Stimulated activated naive CD8-positive, alpha-beta T cell treated with anti-CD3 and anti-CD28 coated beads, Interleukin-15, Interleukin-2, amounts not matched to agents 100 U/mL and 50 U/mL, for 24 hours (primary cell): Measurements from ENCODE around the gene REEP1.
A peak's percentile ranks its signal among the peaks of the same experiment; 100 is the strongest.
"Not testable (repeated sequence)": the region's sequence is repeated elsewhere in the genome, so short reads cannot be mapped to it uniquely, and the experiment has no call there.

Source experiments
- ATAC-seq: fragments of 150-1000 bp; cut with Tn5 transposase; one replicate; pipeline ENCODE4 v1.10.0; 2021
- DNase-seq: peaks from one replicate; pipeline ENCODE4 v3.0.0; 2021

REEP1 gene

DNA sequence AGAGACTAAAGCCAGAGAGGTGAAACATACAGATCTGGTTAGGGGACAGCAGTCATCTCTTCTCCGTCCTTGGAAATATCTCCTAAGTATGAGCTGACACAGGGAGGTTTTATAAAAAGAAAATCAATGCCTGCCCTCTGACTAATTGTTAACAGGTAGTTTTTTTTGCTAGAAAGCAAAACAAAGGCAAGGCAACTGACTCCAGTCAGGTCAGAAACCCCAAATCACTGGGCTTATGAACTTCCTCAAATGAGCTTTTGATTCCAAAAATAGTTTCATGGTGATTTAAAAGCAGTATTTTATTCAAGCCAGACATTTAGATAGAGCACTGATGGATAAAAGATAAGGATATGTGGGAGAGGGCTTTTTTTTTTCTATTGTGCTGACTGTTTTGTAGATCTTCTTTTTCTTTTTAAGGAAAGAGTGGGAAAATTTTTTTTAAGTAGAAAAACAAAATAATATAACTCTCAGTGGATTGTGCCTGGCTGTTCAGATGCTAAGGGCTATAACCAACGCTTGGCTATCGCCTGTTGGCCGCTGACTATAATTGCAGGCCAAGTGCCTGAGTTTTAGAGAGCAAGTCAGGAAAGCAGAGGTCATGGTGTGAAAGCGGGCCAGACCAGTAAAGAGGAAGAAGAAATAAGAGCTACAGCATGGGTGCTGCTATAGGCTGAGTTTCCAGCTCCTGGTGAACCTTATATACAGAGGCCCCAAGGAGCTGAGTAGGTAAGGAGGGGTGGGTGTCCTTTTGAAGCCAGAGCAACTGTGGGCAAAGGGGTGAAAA lies 93.3 kb downstream of the REEP1 start:
- DNase-seq (no peak), ATAC-seq (no peak)

DNA sequence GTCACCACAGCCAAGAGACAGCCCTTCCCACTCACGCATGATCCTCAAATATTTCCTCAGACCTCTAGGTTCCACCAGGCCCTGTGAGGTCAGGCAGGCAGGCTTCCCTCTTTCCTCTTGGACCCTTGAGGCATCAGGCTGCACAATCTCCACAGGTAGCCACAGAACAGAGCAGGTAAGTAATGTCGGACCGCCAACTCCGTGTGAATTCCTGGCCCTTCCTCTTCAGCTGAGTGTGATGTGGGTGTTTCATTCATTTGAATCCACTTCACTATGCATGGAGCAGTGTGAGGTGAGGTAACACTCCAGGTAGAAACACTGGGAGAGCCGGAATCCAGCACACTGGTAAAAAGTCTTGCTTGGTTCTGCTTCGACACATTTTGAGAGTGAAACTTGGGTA lies 94.2 kb downstream of the REEP1 start:
- no peak for ATAC-seq
- no peak for DNase-seq

DNA sequence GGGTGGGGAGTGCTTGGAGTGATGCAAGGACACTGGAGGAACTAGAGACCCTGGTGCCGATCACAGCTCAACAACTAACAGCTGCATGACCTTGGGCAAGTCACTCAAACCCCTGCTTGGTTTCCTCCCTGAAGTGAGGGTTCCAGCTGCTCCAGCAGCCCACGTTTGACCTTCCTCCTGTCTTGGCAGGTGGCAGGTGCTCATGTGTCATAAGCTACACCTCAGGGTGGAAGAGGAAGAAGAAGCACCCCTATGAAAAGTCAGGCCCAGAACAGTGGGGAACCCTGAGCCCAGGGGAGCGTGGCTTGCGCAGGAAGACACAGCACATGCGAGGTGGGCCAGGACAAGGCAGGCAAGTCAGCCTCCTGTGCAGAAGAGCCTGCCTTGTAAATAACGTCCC lies 95.8 kb downstream of the REEP1 start:
- ATAC-seq (no peak), DNase-seq (no peak)

DNA sequence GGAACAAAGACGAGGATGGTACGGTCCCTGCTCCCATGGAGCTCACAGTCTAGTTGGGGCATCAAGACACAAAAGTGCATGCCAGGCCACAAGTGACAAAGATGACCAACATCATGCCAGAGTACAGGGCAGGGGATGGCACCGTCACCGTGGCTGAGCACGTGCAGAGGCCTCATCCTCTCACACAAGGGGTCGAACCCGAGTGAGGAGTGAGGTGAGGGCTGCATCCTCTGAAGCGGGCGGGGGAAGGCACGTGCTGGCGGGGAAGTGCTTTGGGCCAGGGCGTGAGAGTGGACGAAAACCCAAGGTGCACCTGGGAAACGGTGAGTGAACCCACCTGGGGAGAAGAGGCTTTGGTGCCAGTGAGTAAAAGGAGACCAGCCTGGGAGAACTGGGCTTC lies 97.2 kb downstream of the REEP1 start:
- no peak for DNase-seq
- no peak for ATAC-seq

DNA sequence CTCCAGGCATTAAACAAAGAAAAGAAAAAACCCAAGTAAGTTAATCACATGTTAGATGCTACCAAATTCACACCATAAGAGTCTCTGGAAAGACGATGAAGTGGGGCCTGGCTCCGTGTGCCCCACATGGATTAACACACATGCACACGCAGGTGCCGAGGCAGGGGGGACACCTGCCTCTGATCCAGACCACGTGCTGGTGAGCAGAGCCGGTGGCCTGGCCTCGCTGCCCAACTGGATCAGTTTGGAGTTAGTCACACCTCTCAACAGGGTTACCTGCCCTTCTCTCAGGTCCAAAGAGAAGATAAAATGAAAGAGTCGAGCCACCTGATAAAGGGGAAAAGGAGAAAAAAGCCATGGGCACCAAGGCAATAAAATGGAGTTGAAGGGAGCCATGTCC lies 97.7 kb downstream of the REEP1 start:
- DNase-seq (no peak), ATAC-seq (no peak)

DNA sequence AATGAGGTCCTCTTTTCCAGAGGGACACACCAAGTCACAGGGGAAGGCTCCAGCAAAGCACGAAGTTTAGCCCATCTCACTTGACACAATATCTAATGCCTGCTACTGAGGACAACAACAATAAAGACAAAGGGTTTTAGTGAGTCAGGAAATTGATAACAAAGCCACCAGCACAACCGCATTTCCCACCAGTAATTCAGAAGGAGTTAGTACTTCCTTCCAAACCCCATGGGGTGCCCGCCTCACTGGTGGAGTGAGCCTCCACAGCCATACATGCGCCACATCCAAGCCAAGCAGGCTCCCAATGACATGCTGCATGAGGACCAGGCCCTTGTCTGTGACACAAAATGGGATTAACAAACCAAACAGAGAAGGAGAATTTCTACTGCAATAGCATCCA lies 98.1 kb downstream of the REEP1 start:
- ATAC-seq (no peak), DNase-seq (no peak)

DNA sequence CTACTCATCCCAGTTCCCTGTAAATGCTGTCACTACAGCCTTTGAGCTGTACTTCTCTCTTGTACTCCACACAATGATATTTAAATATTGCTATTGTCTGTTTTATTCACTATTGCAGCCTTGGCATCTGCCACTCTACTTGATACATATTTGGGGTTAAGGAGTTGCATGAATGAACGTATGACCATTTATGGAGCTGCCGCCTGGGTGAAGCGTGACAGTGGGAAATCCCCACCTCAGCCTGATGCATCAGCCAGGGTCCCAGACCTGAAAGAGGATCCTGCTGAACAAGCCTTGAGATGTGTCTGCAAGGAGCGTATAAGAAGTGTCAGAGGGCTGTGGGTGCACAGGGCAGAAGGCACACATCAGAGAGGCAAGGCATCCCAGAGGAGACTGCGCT lies 99.1 kb downstream of the REEP1 start:
- DNase-seq, result peak; percentile 61
- ATAC-seq, result peak; percentile 87

DNA sequence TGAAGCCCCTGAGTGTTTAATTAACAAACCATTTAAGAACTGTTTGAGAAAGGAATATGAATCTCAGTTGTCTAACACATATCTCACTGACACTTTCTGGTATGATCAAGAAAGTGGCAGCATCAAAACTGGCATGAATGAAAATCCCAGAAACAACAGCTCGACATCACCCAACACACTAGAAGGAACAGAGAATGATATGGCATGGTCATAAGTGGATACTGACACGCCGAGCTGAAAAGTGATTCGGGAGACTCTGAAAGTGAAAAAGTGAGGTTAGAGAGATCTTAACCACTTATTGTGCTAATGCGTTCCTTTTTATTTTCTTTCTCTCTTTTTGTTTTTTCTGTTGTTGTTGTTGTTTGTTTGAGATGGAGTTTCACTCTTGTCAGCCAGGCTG lies 100.3 kb downstream of the REEP1 start:
- DNase-seq (no peak), ATAC-seq (no peak)

DNA sequence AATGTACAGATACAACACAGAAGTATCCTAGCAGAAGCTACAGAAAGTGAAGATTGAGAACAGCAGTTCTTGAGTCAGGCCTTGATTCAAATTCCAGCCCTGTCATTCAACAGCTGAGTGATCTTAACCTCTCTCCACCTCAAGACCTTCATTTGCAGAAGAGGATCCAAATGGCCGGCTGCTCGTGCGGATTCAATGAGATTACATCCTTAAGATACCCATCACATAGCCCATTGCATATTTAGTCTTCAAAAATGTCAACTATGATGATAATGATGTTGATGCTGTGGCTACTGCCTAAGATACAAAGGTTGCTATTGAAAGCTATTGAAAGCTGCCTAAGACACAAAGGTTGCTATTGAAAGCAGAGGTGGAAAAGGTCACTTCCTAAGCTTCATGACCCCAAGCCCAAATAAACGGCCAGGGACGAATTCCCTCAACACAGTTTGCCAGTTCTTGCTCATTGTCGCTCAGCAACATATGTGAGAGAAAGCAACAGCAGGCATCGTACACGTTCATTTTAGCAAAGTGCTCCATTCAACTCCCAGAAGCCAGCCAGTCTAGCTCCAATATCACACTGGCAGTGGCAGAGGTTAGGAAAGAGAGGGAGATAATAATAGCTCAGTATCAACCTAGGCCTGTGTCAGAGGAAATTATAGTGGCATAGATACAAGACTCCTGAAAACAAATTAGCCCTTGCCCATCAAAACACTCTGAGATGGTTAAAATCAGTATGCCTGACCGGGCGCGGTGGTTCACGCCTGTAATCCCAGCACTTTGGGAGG lies 102.0 kb downstream of the REEP1 start:
- no peak for DNase-seq
- no peak for ATAC-seq

DNA sequence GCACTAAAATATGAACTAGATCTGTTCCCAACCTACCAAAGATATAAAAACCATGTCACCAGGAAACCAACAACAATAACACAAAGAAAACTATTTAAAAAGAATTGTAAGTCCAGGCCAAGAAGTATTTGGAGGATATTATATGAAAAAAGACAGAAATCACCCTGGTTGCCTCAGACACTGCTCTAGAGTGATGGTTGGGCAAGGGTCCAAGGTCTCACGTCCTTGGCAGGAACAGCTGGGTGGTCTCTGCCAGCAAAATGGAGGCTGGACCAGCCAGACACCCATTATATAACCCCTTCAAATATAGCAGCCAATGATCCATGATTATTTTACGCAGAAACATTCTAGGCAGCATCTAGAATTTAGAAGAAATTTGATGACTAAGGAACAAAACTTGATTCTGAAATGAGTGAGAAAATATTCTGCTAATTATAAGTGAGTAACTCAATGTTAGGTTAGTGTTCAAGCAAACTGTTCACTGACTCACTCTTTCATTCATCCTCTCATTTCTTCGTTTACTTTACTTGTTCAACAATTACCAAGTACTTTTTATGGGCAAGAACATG lies 102.8 kb downstream of the REEP1 start:
- no peak for ATAC-seq
- no peak for DNase-seq

DNA sequence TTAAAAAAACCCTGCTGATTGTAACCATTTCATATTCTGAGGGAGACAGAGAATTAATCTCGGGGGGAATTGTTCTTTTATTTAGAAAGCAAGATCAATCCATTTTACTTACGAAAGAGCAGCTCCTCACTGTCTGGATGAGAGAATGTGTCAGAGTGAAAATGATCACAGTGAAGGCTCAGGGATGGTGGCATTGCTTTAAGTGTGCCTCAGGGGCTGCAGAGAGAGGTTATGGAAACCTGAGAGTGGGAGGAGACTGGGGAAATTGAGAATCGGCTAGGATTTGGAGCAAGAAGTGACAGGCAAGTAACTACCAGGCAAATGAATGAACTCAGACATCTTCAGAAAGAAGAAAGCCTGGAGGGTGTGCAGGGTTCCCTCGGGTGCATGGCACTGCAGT lies 104.0 kb downstream of the REEP1 start:
- ATAC-seq (no peak), DNase-seq (no peak)

DNA sequence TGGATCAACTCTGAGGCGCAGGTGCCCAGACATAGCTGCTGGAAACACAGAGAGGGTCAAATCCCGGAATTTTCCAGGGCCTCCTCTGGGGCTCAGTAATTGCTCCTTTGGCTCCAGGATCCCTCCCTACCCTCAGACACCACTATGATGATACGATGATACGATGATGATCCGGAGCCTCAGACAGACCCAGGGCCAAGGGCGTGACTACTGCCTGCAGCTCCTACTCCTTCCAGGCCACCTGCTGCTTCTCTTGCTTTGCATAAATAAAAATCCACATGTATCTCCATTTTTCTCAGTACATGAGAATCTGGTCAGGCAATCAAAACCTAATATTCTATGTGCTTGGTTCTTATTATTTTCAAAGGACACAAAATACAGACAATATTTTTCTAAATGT lies 104.5 kb downstream of the REEP1 start:
- DNase-seq (no peak), ATAC-seq (no peak)

DNA sequence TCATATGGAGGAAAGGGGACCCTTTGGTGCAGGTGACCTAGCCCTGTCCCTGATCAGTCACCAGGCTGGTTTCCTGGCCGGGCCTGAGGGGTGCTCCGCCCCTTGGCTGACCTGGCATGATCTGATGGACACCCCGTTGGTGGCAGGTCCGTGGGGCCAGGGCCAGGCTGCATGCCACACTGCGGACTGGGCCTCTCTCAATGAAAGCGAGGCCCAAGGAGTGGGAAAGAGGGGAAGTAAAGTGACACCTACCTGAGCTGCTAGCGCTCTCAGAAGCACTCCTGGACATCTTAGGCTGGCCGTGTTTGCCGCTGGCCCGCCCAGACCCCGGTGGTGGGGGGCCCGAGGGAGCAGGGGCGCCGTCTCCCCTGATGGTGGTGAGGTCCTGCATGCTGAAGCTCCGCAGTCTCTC lies 105.0 kb downstream of the REEP1 start:
- ATAC-seq (no peak), DNase-seq (no peak)

DNA sequence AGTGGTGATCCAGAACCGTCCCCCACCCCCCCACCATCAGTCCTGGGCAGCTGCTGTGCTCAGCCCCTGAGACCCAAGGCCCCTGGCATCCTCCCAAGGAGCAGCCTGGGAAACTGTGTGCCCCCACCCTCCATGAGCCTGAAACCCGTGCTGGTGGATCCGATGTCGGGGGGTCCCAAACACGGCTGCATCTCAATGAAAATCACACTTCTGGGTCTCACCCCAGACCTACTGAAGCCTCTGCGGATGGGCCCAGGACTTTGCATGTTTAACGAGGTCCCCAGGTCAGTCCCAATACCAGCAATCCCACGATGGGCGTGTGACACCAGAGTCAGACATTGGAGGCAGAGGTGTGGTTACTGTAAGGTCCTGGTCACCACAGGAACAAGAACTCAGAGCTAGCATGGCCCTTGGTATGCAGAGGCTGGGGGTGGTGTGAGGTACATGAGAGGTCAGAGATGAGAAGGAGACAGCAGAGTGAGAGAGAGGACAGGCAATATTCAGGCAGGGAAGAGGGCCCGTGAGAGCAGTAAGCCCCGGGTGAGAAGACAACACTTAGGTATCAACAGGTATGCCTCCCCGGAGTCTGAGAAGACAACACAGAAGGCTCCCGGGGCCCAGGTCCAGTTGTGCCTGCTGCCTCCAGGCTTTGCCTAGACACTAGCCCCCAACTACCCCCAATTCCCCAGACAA lies 105.6 kb downstream of the REEP1 start:
- DNase-seq, result no peak
- ATAC-seq, result no peak

DNA sequence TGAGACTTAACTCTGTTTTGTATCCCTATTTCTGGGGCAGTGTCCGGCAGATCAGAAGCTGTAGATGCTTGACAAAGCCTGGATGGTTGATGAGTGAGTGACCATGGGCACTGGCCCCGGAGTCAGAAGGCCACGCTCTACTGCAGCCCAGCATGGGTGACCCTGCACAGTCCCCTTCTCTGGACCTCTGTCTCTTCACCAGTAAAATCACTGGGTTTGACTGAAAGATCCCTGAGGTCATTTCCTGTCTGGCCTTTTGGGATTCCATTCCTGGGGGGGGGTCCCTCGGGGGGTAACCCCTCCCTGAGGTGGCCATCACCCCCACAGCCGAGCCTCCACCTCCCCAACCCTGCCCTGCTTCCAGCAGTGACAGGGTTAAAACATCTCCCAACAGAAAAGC lies 106.5 kb downstream of the REEP1 start:
- DNase-seq (no peak), ATAC-seq (no peak)

DNA sequence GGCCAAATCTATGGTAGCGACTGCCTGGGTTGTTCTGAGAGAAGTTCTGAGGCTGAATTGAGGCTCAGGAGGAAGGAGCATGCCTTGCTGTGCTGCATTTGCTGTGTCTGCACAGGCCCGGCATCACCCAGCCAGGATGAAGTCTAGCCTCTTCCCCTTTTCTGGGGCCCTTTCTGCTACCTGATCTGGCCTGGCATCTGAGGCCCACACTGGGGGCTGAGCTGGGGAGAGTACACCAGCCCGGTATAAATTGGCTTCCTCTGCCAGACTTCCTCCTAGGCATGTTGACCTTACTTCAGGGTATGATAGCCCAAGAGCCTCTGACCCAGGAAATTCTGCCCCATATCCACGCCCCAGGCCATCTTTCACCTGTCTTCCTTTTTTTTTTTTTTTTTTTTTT lies 108.2 kb downstream of the REEP1 start:
- ATAC-seq (no peak), DNase-seq (no peak)

DNA sequence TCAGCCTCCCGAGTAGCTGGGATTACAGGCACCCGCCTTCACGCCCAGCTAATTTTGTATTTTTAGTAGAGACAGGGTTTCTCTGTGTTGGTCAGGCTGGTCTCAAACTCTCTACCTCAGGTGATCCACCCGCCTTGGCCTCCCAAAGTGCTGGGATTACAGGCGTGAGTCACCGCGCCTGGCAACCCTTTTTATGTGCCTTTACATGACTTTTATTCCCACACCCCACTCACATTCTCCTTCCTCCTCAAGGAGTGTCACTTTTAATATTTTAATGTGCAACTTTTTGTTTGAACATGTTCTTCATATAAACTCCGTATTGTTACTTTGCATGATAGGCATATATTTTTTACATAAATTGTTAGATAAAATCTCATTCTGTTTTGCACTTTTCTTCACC lies 108.9 kb downstream of the REEP1 start:
- not testable (repeated sequence) for DNase-seq, ATAC-seq

DNA sequence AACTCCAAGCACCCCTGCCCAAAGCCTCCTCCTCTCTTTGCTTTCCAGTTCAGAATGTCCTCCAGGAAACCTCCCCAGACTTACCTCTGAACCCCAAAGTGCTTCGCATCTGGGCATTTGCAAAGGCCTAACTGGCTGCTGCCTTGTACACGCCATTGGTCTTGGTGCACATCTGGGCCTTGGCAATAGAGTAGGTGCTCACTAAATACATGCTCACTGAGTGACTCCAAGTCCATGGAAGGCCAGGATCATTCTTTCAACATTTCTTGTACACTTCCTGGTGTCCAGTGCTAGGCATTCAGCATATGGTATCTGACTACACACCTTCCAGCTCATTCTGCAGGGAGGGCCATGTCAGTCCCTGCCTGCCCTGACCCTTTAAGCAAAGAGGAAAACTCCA lies 109.7 kb downstream of the REEP1 start:
- DNase-seq, result no peak
- no peak for ATAC-seq

DNA sequence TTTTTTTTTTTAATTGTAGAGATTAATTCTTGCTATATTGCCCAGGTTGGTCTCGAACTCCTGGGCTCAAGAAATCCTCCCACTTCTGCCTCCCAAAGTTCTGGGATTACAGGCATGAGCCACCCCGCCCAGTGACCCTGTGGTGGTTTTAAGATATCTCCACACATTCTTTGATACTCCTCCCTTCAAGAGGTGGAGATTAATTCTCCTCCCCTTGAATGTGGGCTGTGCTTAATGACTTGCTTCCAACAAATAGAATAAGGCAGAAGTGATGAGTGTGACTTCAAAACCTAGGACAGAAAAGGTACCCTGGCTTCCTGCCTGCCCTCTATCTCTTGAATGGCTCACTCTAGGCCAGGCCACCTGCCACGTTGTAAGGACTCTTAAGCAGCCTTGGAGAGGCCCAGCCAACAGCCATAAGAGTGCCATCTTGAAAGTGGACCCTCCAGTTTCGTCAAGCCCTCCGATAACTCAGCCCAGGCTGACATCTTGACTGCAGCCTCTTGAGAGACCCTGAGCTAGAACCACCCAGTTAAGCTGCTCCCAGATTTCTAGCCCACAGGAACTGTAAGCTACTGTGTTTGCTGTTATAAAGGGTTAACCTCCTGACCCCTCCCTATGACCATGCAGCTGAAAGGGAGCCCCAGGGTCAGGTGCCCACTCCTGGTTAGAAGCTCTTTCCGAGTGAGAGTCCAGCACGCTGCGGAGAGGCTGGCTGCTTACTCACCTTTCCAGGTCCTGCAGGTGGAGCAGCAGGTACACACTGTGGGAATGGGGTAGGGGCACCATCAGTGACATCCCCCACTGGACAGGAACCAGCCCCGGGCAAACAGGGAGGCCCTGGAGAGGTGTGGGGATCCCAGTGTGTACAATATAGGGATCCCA lies 110.5 kb downstream of the REEP1 start:
- DNase-seq (no peak), ATAC-seq (no peak)

DNA sequence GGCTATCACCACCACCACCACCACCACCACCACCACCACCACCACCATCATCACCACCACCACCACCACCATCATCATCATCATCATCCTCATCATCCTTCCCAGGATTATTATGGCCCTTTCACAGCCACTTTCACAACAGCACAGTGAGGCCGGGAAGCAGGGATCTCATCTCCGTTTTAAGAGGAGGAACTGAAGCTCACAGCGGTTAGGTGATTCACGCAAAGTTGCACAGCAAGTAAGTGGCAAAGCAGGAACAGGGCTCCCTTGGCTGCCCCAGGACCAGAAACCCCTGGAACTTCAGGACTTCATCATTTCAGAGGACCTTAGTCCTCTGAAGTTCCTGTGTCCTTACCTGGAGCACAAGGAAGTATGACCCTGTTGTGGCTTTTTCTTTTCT lies 111.4 kb downstream of the REEP1 start:
- ATAC-seq, result no peak

DNA sequence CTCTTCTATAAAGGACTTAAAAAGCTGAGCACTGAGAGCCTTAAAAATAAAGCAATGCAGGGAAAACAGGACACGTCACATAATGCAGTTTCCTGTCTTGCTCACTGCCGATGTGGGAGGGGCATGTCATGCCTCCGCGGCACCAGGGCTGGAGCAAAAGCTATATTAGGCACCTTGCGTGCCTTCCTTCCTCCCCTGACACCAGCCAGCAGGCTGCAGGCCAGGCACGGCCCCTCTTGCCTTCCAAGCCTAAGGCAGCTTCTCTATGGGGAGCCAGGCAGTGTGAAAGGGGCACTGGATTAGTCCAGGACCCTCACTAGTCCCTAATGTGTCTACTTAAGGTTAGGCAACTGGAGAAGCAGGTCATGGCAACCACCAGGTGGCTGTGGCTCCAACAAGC lies 111.8 kb downstream of the REEP1 start:
- DNase-seq (peak; percentile 55), ATAC-seq (peak; percentile 44)

More for the DNA sequence above, 111.4 kb downstream of the REEP1 start:
- no peak for DNase-seq
